NCI-H82 treated with DMSO at 0.1 percent for 48 hours (cell line): ENCODE data around the gene ADH1B.
"Not testable (repeated sequence)": the region's sequence is repeated elsewhere in the genome, so short reads cannot be mapped to it uniquely, and the experiment has no call there.

Source experiments
- DNase-seq: peaks from one replicate; lab custom pipeline; 2025; ENCODE audit not compliant: unreplicated experiment; lab: John Stamatoyannopoulos, UW

Gene ADH1B

DNA sequence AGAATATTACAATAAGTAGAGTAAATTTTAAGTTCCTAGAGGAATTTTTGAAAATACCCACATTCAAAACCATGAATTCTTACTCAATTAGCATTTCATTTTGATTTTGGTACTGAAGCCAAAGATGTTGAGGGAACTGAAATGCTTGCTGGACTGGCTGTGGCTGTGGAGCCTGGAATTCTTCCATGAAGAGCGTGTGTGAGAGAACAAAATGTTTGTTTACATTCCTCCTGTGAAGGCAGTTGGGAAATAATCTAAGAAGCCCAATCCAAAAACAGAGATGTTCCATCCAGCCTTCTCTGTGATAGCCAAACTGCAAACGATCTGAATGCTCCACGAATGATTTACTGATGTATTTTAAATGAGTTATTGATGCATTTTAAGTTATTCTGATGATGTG lies 3.8 kb upstream of the ADH1B start:
- DNase-seq = no peak

GRCh38 chr4:99324361-99324760 lies 3.2 kb upstream of the ADH1B start:
- DNase-seq = no peak

- no peak for DNase-seq
These were observed 2.6 kb upstream of the ADH1B start for GRCh38 chr4:99323756-99324155.

GRCh38 chr4:99317811-99318210 lies 3.4 kb downstream of the ADH1B start:
- not testable (repeated sequence) for DNase-seq

- DNase-seq = no peak
These were observed 3.8 kb downstream of the ADH1B start for GRCh38 chr4:99317354-99317753.

GRCh38 chr4:99315839-99316238 lies 5.4 kb downstream of the ADH1B start:
- DNase-seq = no peak

DNA sequence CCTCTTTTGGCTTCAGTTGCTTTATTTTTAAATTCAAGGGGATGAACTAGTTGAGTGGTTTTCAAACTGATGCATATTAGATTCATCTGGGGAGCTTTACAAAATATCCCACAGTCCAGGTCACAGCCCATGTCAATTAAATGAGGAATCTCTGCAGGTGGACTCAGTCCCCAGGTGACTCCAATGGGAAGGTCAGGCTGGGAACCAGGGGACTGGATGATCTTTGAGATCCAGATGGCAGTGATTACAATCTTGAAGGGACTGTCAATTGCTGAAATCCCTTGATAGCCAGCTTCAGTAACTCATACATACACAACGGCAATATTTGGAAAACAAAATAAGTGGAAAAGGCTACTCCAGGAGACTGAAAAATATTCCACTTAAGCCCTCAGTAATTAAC lies 7.0 kb downstream of the ADH1B start:
- no peak for DNase-seq

DNA sequence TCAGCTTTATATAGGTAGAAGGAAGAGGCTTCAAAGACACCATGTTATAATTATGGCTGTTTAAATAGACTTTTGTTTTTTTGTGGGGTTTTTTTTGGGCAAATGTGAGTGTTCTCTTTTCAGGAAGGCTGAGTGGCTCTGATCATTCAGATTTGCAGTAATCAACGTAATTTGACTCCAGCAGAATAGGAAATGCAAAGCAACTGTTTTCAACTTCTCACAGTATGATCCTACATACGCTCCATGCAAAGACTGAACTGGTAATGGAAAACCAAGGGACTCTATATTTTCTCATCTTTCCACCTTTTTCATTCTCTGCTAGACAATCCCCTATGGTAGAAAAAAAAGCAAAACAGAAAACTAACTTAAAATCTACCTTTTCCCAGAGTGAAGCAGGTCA lies 10.8 kb downstream of the ADH1B start:
- DNase-seq = no peak

DNA sequence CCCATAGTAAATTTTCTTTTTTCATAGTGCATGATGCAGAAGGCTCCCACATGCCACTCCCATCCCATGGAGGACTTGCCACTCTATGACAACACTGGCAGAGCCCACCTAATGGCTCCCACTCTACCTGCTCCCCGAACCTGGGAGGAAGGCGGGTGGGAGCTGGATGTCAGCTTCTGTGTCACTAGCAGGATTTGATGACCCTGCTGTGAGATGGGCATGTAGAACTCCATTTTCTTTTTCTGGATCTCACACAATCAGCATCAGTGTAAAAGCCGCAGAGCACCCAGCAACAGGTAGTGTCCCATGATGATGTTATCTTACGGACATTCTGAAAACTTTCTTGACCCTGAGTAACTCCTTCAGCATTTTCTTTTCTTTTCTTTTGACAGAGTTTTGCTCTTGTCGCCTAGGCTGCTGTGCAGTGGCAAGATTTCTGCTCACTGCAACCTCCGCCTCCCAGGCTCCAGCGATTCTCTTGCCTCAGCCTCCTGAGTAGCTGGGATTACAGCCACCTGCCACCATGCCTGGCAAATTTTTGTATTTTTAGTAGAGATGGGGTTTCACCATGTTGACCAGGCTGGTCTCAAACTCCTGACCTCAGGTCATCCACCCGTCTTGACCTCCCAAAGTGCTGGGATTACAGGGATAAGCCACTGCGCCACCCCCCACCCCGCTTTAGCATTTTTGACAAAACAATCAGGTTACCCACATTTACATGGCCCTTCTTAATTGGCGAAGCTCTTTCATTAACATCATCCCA lies 15.4 kb downstream of the ADH1B start:
- no peak for DNase-seq

- no peak for DNase-seq
These were observed 19.6 kb downstream of the ADH1B start for GRCh38 chr4:99301376-99302164.

DNA sequence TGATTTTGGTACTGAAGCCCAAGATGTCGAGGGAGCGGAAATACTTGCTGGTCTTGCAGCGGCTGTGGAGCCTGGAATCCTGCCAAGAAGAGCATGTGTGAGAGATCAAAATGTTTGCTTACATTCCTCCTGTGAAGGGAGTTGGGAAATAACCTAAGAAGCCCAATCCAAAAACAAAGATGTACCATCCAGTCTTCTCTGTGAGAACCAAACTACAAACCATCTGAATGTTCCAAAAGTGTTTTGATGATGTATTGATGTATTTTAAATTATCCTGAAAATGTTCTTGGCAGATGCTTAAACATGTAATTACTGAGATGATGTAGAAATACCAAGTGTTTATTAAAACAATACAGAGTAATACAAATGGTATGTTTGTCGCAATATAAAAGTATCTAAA lies 20.3 kb downstream of the ADH1B start:
- peak; percentile 51 for DNase-seq

DNA sequence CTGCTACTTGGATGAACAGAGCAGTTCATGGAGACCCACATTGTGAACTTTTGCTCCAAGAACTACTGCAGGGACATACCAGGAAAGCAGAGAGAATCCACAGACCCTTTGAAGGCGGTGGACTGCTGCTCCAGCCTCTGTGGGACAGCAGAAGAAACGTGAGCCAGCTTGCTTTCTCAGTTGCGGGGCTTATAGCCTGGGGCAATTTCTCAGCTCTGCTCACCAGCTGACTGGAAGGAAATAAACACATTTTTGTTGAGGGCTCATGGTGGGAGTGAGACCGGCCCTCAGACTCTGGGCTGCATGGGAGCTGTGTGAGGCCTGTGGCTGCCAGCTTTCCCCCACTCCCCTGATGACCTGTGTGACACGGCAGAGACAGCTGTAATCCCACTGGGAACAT lies 27.8 kb downstream of the ADH1B start:
- no peak for DNase-seq

DNA sequence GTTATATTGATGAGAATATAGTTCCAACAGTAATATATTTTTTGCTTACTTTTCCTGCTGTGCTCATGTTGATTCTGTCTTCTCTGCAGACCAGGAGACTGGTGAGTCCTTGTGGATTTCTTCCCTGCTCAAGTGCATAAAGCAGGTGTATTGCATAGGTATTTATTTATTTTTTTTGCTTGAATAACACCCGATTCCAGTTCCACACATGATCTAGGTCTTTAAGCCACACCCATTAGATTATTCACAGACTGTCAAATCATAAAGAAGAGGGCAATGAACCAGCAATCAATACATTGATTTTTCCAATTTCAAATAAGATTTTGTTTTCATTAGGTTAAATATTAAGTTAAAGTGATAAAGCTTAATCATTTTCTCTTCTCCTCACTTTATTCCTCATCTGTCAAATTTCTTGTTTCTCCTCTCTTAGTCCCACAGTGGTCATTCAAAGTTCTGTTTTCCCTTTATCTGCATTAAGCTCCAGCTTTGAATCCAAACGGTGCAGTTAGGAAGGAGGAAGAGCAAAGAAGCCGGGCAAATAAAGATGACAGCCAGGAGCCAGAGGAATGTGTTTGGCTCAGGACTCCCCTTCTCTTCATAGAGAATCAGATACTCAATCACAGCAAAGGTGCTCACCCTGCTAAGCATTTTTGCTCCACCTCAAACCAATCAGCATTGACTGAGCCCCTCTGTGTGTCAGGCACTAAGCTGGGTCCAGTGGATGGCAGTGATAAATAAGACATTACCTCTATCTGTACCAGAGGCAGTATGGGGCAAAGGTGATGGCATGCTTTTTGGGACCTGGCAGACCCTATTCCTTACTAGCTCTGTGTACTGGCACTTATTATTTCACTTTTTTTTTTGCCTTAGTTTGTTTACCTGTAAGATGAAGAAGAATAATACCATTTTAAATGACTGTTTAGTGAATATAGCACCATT lies 30.1 kb downstream of the ADH1B start, which contains the start of gene ADH1A:
TSS of gene ADH1A (minus strand) at position 138 of the 939 bp plus-strand sequence. CDS start at position 67, 71 bp downstream.
- DNase-seq = no peak

- no peak for DNase-seq
These were observed 35.8 kb downstream of the ADH1B start for GRCh38 chr4:99285387-99285786.

GRCh38 chr4:99282731-99283130 lies 38.5 kb downstream of the ADH1B start:
- no peak for DNase-seq

DNA sequence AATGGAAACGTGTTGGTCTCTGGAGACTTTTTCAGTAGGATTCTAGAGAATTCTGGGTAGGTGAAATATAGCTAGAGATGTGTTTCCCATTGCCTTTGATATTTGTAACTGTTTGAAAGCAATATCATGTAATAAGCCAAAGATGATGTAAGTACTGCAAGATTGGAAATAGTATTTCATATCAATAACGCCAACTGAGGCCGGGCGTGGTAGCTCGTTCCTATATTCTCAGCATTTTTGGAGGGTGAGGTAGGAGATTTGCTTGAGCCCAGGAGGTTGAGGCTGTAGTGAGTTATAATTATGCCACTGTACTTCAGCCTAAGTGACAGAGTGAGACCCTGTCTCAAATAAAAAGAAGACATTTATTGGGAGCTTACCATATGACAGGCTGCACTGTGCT lies 39.9 kb downstream of the ADH1B start:
- no peak for DNase-seq

DNA sequence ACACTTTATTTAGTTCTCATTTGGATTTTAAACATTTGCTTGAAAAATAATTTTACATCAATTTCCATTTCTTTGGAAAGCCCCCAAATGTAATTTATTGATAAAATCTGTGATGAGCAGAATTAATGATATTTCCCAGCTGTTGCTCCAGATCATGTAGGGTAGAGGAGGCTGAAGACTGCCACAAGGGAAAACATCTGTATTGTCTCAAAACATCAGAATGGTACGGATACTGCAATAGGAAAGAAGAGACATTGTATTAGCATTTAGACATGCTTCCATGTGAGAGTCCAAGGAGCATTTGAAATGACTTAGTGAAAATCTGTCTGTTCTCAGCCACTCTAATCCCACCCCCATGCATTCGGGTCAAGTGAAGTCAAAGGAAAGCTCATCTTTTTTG lies 44.8 kb downstream of the ADH1B start:
- no peak for DNase-seq

GRCh38 chr4:99275885-99276284 lies 45.3 kb downstream of the ADH1B start:
- no peak for DNase-seq

DNA sequence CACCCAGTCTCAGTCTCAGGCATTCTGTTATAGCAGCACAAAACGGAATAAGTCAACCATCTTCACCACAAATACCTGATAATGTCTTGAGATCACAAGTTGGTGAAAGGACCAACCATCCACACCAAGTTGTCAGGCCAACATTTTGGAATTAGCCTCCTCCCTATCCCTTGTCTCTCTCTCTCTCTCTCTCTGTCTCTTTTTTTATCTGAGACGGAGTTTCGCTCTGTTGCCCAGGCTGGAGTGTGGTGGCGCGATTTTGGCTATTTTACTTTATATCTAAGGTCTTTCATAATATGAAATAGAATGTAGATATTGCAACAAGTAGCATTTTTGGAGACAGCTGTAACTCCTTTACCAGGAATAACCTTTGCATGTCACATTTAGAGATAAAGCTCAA lies 46.2 kb downstream of the ADH1B start:
- no peak for DNase-seq

- no peak for DNase-seq
These were observed 47.5 kb downstream of the ADH1B start for GRCh38 chr4:99273704-99274103.

DNA sequence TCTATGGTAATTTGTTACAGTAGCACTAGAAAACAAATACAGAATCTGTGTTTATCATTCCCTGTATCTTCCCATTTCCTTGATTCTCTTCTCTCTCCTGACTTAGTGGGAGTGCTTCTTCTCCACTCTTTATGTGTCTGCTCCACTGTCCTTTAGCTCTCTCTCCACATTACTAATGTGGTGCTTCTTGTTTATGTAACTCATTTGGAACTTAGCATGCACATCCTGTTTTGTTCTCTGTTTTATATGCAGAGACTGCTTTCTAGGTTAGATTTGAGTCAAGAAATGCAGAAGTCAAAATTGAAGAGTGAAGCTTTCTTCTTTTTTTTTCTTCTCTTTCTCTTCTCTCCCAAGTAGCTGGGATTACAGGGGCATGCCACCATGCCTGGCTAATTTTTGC lies 56.3 kb downstream of the ADH1B start:
- no peak for DNase-seq
